Raji (cell line): ENCODE results near the gene BCL3.

ENCODE experiments used
- POLR2A ChIP-seq: IDR thresholded peaks from 2 replicates; pipeline ENCODE4 v1.6.1; 2011; ENCODE audit warnings: low read depth, low read length, control low read depth; ENCODE audit not compliant: insufficient read depth

The BCL3 gene

DNA sequence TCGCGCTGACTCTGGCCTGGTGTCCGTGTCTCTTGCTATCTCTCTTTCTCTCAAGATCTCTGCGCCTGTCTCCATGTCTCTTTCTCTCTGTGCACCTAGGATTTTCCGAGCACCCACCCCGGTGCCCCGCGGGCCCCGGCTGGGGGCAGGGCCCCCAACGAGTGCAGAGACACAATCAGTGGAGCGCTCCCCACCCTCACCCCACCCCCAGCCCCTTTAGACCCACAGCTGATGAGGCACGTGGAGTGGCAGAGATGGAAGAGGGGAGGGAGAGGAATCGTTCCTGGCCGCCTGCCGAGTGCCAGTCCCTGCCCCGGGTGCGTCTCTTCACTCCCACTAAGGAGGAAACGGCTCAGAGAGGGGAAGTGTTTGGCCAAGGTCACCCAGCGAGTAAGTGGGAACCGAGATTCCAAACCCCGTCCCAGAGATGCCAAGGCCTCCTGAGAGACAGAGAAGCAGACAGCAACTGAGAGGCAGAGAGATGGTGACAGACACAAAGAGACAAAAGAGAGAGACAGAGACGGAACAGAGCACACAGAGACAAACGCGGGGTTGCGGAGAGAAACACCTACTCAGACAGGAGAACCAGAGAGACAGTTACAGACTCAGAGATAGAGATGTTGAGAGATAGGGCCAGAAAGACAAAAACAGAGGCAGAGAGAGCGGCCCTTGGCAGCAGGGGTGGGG, 626 bp upstream of the BCL3 start:
- no peak for TF ChIP-seq POLR2A

DNA sequence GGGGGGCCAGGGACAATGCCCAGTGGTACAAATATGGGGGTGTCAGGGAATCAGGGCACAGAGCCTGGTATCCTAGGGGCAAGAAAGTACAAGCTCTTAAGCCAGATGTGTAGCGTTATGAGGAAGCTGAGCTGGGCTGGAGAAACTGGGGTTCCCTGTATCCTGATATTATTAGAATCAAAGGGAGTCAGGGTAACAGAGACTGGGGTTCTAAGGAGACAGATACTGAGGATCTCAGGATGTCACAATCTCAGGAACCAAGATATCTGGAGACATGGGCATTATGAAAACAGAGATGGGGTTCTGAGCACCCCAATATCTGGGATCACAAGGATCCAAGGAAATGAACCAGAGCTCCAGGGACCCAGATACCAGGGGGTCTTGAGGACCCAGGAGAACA, 784 bp downstream of the BCL3 start:
- no peak for TF ChIP-seq POLR2A

DNA sequence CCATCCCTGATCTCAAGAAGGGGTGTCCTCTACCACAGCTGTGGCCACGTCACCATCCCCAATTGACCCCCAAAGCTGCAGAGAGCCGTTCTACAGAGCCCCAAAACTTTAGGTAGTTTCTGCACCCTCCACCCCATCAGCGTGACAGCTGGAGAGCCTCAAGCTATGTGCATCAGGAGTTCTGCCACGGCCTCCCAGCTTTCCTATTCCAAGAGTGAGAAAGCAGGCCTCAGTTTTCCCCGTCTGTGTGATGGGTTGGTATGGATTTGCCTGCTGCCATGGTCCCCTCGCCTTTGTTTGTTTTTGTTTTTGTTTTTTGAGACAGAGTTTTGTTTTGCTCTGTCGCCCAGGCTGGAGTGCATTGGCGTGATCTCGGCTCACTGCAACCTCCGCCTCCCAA, 1.5 kb downstream of the BCL3 start:
- TF ChIP-seq POLR2A = no peak

DNA sequence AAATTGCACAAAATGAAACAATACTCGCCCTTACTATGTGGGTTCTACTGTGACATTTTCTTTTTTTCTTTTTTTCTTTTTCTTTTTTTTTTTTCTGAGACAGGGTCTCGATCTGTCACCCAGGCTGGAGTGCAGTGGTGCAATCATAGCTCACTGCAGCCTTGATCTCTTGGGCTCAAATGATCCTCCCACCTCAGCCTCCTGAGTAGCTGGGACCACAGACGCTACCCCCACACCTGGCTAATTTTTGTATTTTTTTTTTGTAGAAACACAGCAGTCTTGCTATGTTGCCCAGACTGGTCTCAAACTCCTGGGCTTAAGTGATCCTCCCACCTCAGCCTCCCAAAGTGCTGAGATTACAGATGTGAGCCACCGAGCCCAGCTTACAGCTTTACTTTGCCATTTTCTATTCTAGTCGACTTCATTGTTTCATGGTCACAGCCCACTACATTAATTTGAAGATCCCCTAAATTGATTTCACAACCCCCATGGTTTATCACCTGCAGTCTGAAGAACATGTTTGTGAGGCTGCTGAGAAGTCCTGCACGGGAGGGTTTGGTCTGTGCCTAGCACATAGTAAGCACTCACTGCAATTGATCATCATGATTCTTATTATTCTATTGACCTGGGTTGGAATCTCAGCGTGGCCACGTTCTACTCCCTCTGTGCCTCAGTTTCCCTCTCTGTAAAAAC, 3.8 kb downstream of the BCL3 start:
- TF ChIP-seq POLR2A = no peak

DNA sequence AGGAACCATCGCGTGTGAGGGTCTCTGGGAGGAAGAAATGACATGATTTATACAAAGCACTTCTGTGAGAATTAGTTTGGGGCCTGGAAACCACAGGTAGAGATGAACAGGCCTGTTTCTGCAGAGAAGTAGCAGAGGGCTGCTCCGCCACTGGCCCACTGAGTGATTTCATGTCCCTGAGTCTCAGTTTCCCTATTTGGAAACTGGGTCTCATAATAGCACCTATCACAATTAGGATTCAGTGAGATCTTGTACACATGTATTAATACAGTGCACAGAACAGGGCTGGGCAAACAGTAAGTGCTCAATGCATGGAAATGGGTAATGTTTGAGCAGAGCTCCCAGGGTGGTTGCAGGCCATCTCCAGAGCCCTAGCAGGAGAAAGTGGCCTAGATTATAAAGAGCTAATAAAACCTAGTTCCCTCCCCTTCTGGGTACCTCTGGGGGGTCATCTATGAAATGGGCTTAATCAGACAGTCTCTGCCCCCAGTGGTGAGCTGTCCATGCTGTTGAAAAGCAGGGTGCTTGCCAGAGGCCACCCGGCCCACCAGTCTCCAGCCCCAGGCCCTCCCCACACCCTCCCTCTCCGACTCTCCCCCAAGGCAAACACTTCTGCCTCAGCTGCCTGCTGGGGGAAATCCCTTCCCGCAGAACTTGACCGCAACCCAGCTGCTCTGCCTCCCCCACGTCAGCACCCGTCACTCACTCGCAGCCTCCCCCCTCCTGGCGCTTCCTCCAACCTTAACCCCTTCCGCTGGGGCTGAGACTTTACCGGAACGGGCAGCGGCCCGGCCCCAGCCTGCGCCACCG, 4.5 kb downstream of the BCL3 start:
- TF ChIP-seq POLR2A = no peak

DNA sequence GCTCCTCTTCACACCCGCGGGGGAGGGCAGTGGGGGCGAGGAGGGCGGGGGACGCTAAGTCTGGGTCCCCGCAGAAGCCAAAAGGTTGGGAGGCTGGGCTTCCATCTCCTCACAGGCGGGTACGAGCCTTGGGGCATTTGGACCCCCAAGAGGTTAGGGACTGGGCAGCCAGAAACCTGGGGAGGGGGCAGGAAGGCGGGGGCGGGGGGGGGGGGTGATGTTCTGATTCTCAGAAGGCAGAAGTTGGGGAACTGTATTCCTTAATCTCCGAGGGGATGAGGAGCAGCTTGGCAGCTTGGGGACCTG, 5.1 kb downstream of the BCL3 start:
- TF ChIP-seq POLR2A = no peak

DNA sequence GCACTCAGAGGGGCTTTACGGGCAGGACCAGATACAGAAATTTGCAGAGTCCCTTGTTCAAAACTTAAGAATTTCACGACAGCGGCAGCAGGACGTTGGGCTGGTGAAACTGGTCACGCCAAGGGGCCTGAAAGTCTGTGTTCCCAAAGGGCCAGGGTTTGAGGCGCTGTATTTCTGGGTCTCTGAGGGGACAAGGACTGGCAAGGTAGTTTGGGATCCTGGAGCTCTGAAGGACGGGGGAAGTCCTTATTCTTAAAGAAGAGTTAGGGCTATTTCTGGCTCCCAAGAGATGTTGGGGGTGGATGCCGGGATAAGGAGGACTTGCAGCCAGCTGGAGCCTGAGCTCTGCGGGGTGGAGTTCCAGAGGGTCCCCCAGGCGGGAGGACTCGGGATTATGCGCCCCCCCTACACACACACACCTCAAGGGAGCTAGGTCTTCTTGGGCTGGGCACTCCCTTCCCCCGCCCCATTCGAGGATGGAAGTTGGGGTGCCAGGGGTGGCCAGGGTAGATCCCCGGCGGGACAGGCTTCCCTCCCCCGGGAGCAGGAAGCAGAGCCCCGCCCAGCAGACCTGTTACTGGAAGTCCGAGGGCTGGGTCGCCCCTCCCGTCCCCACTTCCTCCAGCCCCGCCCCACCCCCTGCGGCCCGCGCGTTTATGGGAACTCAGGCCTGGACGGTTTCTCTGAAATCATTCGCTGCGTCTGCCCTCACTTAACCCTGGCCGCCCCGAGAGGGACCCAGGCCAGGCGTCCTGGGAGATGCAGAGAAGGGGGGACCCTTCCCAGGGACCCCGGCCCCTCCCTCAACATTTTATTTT, 5.6 kb downstream of the BCL3 start:
- no peak for TF ChIP-seq POLR2A

DNA sequence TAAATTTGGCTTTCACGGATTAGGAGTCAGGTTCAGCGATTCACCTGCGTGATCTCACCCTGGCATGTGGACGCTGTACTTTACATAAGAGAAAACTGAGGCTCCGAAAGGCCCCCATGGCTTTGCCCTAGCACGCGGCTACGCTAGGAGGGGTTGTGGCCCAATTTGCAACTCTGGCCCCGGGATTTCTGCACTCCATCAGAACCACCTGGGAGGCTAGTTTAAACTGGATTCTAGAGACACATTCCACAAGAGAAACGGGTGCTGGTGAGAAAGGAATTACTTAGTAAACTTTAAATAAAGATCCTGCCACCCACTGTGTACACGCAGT, 6.2 kb downstream of the BCL3 start:
- no peak for TF ChIP-seq POLR2A

DNA sequence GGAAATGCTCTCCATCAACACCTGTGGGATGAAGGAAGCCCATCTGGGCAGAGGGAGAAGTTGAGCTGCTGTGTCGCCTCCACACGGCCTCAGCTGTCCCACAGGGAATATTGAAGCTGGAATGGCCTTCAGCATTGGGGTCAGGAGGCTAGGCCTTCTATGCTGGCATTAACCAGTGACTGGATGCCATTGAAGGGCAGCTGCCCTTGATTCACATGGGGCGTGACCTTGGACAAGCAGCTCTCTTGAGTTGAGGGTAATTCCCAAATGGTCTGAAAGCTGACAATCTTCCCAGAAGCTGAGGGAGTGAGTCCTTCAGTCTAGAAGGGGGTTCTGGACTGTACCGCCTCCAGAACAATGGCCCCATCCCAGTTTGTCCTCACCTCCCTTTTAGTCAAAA, 6.7 kb downstream of the BCL3 start:
- TF ChIP-seq POLR2A = no peak

DNA sequence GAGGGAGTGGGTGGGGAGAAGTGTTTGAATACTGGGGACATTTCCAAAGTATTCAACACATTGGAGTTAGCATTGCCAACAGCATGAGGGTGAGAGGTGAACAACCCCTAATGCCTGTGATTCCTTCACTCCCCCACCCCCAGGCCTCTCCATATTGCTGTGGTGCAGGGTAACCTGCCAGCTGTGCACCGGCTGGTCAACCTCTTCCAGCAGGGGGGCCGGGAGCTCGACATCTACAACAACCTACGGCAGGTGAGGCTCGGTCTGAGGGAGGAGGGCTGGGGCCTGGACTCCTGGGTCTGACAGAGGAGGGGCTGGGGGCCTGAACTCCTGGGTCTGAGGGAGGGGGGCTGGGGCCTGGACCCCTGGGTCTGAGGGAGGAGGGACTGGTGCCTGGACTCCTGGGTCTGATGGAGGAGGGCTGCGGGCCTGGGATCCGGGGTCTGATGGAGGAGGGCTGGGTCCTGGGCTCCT, 7.6 kb downstream of the BCL3 start:
- TF ChIP-seq POLR2A = no peak

DNA sequence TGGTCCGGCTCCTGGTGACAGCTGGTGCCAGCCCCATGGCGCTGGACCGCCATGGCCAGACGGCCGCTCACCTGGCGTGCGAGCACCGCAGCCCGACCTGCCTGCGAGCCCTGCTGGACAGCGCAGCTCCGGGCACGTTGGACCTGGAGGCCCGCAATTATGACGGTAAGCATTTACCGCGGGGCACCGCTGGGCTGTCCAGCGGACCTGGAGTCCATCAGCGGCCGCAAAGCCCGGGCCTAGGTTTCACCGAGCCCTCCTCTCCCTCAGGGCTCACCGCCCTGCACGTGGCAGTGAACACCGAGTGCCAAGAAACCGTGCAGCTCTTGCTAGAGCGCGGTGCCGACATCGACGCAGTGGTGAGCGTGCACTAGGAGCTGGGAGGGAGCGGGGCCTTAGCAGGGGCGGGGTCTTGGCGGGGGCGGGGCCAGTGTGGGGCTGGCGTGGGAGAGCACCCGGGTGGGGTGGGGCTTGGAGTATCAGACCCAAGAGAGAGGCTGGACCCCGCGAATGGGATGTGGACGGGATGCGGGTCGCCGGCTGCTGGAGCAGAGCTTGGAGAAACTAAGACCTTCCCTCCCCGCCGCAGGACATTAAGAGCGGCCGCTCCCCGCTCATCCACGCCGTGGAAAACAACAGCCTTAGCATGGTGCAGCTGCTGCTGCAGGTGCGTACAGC, 8.7 kb downstream of the BCL3 start:
- TF ChIP-seq POLR2A = no peak

DNA sequence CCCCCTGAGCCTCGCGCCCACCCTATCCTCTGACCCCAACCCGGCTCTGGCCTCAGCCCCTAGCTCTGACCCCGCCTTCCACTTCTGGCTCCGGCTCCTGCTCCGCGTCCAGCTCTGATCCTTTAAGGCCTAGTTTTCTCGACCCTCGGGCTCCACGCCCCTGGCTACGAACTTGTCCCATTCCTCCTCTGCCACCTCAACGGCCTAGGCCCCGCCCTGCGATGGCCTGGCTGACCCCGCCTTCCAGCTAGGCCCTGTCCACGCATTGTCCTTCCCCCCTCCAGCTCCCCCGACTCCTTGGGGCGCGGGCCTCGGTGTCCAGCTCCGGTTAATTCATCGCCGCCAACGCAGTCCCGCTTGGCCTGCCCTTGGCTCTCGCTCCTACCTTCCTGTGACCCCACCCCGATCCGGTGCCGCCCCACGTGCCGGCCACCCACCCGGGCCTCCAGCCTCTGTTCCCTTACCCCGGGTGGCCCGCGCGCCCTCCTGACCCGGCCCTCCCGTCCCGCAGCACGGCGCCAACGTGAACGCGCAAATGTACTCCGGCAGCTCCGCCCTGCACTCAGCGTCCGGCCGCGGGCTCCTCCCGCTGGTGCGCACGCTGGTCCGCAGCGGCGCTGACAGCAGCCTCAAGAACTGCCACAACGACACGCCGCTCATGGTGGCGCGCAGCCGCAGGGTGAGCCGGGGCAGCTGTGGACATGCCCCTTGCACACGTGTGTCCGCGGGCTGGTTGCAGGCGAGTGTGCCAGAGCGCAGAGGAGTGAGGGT, 9.4 kb downstream of the BCL3 start:
- TF ChIP-seq POLR2A = no peak

DNA sequence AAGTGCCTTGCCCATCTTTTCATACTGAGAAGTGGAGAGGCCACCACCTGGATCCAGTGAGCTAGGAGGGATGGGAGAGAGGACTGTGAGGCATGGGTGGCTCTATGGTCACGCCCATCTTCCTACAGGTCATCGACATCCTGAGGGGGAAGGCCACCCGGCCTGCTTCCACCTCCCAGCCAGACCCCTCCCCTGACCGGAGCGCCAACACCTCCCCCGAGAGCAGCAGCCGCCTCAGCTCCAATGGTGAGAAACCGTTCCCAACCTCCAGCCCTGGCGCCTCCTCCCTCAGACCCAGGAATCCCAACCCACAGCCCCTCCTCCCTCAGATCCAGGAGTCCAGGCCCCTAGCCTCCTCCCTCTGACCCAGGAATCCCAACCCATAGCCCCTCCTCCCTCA, 10.1 kb downstream of the BCL3 start:
- no peak for TF ChIP-seq POLR2A
